Uterus (tissue), 4 donors: ENCODE data around the gene ADAP2. TPM values are rescaled to one million over a fixed set of nuclear protein-coding genes. Genes with fewer than 3 reads are reported as not detected.

ENCODE experiments used
- DNase-seq, 2 donors: peaks; one replicate each; pipeline ENCODE4 v3.0.0-alpha.2; 2019 to 2020
- H3K27ac ChIP-seq, 2 donors: fragments of 200-600 bp; sonication (generic); 1 replicate in 1 of 2; 2 replicates in 1 of 2; pipeline ENCODE4 v1.5.1; 2016 to 2018
- H3K27me3 ChIP-seq, 2 donors: fragments of 200-600 bp; sonication (generic); one replicate each; pipeline ENCODE4 v1.5.1; 2018 to 2019; ENCODE audit warnings: control low read depth in 1 of 2
- H3K36me3 ChIP-seq, 2 donors: fragments of 200-600 bp; sonication (generic); one replicate each; pipeline ENCODE4 v1.5.1; 2019; ENCODE audit warnings: control low read depth in 1 of 2
- H3K4me1 ChIP-seq, 2 donors: fragments of 200-600 bp; sonication (generic); one replicate each; pipeline ENCODE4 v1.5.1; 2018 to 2019; ENCODE audit warnings: control low read depth in 1 of 2
- H3K4me3 ChIP-seq, 2 donors: fragments of 200-600 bp; sonication (generic); 1 replicate in 1 of 2; 2 replicates in 1 of 2; pipeline ENCODE4 v1.5.1; 2018 to 2019; ENCODE audit warnings: mild to moderate bottlenecking in 1 of 2
- H3K9me3 ChIP-seq, 2 donors: fragments of 200-600 bp; sonication (generic); one replicate each; pipeline ENCODE4 v1.5.1; 2019; ENCODE audit warnings: control low read depth in 1 of 2
- POLR2A ChIP-seq, 2 donors: fragments of 450-650 bp; IDR thresholded peaks; one replicate each; pipeline ENCODE4 v1.6.1; 2016; ENCODE audit warnings: antibody characterized with exemption in 2 of 2, mild to moderate bottlenecking in 1 of 2, moderate library complexity in 1 of 2
- intact Hi-C: fragments of 100-400 bp; cut with DNase I; formaldehyde crosslinking; loops from one replicate; pipeline ENCODE4 v1.15.1; 2023; ENCODE audit warnings: low total_unique reads
- total RNA-seq, 4 donors: library from RNA; depleted of rRNA in 3 of 4; stranded (reverse); fragments of >200 nt in 3 of 4; gene quantifications; one replicate each; pipeline versions ENCODE4 v1.1.0 to v1.2.4, GENCODE V29; 2014 to 2023
- TF ChIP-seq, protein P1 (sequence below), 4 experiments: fragments of 200-600 bp in 2 of 4; fragments of 450-650 bp in 2 of 4; sonication (generic) in 2 of 4; IDR thresholded peaks; one replicate each; pipeline ENCODE4 v1.5.1; 2016 to 2019; ENCODE audit warnings: antibody characterized with exemption in 4 of 4, mild to moderate bottlenecking in 2 of 4, moderate library complexity in 1 of 4
- donor health status: DM: yes; HTN: yes; CAD: no.

Gene ADAP2
- total RNA-seq, 4 donors from 2014 or later = 10.3 to 17.6 (median 10.9) TPM; not detected in 1

DNA sequence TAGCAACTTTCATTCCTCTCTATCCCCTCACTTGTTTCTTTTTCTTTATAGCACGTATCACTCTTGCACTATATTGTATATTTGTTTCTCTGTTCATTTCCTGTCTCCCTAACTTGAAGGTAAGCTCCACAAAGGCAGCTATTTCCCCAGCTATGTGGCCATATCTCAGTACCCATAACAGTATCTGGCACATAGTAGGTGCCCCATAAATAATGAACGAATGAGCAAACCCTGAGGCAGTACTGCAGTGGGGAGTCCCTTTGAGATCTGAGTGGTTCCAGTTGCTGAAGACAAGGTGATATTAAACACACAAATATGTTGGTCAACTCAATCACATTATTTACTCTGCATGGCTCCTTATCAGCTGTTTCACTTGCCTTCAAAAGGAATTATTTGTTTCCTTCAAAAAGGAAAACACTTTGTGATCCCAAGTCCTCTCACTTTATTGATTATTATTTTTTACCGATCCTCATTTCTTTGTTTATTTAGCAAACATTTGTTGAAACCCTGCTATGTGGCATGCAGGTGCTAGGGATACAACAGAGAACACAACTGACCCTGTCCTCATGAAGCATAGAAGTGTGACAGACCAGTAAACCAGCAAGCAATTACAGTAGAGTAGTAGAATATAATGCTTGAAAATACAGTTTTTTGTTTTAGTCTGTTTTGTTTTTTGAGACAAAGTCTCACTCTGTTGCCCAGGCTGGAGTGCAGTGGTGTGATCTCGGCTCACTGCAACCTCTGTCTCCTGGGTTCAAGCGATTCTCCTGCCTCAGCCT lies 5.7 kb upstream of the ADAP2 start:
- H3K4me1 ChIP-seq = no peaks in the 10 kb centered on the region
- no peaks in the 10 kb centered on the region for H3K9me3 ChIP-seq
- intact Hi-C loops = no loop called here
- DNase-seq = no peak
- no peak overlapping the region for H3K4me3 ChIP-seq
- H3K27ac ChIP-seq = no peak overlapping the region
- H3K27me3 ChIP-seq = no peaks in the 10 kb centered on the region
- no peaks in the 10 kb centered on the region for H3K36me3 ChIP-seq
- TF ChIP-seq POLR2A (IDR thresholded peaks at IDR 0.05) = no peak
- TF ChIP-seq, protein P1, sequence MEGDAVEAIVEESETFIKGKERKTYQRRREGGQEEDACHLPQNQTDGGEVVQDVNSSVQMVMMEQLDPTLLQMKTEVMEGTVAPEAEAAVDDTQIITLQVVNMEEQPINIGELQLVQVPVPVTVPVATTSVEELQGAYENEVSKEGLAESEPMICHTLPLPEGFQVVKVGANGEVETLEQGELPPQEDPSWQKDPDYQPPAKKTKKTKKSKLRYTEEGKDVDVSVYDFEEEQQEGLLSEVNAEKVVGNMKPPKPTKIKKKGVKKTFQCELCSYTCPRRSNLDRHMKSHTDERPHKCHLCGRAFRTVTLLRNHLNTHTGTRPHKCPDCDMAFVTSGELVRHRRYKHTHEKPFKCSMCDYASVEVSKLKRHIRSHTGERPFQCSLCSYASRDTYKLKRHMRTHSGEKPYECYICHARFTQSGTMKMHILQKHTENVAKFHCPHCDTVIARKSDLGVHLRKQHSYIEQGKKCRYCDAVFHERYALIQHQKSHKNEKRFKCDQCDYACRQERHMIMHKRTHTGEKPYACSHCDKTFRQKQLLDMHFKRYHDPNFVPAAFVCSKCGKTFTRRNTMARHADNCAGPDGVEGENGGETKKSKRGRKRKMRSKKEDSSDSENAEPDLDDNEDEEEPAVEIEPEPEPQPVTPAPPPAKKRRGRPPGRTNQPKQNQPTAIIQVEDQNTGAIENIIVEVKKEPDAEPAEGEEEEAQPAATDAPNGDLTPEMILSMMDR (IDR thresholded peaks at IDR 0.05) = no peak

DNA sequence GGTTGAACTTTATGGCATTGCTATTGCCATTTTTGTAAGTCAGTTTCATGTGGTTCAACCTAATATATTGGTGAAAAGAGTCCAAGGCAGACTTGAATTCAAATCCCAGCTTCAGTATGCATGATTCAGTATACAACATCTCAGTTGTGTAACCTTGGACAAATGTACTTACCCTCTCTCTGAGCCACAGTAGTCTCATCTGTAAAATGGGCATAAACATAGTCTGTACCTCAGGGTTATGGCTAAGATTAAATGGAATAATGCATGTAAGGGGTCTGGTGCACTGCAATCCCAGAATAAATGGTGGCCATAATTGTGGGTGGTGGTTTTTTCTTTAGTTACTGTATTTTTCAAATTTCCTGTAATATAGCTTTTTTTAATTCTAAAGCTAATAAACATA lies 4.7 kb upstream of the ADAP2 start:
- H3K36me3 ChIP-seq = no peaks in the 10 kb centered on the region
- H3K27me3 ChIP-seq = no peaks in the 10 kb centered on the region
- no peaks in the 10 kb centered on the region for H3K9me3 ChIP-seq
- no peak overlapping the region for H3K4me3 ChIP-seq
- no peak for DNase-seq
- H3K4me1 ChIP-seq = peaks cover 0 to 5% of the 10 kb centered on the region in 2 donors
- intact Hi-C loops = no loop called here
- TF ChIP-seq, protein P1 (IDR thresholded peaks at IDR 0.05) = no peak
- TF ChIP-seq POLR2A (IDR thresholded peaks at IDR 0.05) = no peak
- H3K27ac ChIP-seq = no peak overlapping the region

DNA sequence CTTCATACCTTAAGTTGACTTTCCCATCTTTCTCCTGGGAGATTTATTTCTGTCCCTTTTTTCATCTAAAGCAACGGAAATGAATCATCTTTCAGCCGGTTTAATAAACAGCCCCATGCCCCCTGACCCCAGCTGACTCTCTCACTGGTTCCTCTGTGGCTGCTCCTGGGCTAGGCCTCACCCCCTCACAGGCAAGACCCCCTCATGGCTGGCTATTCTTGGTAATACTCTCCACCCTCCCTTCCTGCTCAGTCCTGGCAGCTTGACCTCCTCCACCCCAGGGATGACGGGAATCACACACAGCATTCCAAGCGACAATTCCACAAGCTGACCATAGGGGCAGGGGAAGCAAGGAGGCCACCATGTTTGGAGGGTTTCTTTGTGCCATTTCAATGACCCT lies 1.5 kb upstream of the ADAP2 start:
- H3K27ac ChIP-seq = no peak overlapping the region
- H3K36me3 ChIP-seq = no peaks in the 10 kb centered on the region
- DNase-seq = no peak
- peaks cover 0 to 12% of the 10 kb centered on the region in 2 donors for H3K4me1 ChIP-seq
- intact Hi-C loops = no loop called here
- peaks cover 0 to 13% of the 10 kb centered on the region in 2 donors for H3K27me3 ChIP-seq
- no peak overlapping the region for H3K4me3 ChIP-seq
- TF ChIP-seq, protein P1 (IDR thresholded peaks at IDR 0.05) = no peak
- TF ChIP-seq POLR2A (IDR thresholded peaks at IDR 0.05) = no peak
- no peaks in the 10 kb centered on the region for H3K9me3 ChIP-seq

DNA sequence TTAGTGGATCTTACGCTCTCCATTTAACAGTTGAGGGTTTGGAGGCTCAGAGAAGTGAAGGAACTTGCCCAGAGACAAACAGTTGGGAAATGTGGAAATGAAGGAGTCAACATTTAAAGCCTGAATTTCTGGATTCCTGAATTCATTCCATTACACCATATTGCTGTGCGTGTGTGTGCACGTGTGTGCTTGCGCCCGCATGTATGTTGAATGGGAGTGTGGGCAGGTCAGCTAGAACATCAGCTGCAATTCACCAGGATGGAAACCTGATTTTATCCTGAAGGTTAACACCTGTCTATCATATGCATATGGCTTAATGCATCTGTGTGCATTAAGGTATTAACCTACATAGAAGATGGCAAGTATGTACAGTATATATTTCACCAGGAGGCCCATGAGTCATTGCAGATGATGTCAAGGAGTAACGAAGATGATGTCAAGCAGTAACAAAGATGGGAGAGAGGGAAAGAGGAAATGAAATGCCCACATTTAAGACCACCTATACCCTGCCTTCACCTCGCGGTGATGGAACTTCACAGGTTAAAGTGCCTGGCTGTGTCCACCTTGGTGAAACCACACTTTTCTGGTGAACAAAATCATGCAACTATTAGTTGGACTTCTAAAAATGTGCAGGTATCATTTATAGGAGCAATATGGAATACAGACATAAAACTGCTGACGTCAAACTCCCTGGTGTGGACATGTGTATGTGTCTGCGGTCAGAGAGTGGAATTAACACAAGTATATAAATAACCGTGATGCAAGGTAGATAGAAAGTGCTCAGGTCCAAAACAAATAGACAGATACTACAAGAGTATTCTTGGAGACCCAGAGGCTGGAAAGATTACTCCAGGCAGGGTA lies 832 bp upstream of the ADAP2 start:
- no peak for DNase-seq
- Histone ChIP-seq H3K36me3 (no peaks in the 10 kb centered on the region), H3K27me3 (peaks cover 0 to 13% of the 10 kb centered on the region in 2 donors), H3K27ac (no peak overlapping the region), H3K4me1 (peaks cover 0 to 12% of the 10 kb centered on the region in 2 donors), H3K4me3 (peak overlapping the region in 1 of 2 donors; percentile 29), H3K9me3 (no peaks in the 10 kb centered on the region)
- no peak for TF ChIP-seq POLR2A (IDR thresholded peaks at IDR 0.05)
- TF ChIP-seq, protein P1 (IDR thresholded peaks at IDR 0.05) = no peak
- intact Hi-C loops = no loop called here
